Vagina (tissue), 2 donors: Measurements from ENCODE around the gene NHSL2.

Experiments
- CTCF ChIP-seq, 3 experiments: fragments of 450-650 bp in 2 of 3; fragments of 200-600 bp in 1 of 3; sonication (generic) in 1 of 3; IDR thresholded peaks; one replicate each; pipeline ENCODE4 v1.5.1; 2017 to 2019; ENCODE audit warnings: antibody characterized with exemption in 3 of 3, mild to moderate bottlenecking in 2 of 3, moderate library complexity in 2 of 3
- POLR2A ChIP-seq, 2 donors: fragments of 450-650 bp; IDR thresholded peaks; one replicate each; pipeline ENCODE4 v1.6.1; 2017; ENCODE audit warnings: antibody characterized with exemption in 2 of 2, mild to moderate bottlenecking in 2 of 2, moderate library complexity in 2 of 2

DNA sequence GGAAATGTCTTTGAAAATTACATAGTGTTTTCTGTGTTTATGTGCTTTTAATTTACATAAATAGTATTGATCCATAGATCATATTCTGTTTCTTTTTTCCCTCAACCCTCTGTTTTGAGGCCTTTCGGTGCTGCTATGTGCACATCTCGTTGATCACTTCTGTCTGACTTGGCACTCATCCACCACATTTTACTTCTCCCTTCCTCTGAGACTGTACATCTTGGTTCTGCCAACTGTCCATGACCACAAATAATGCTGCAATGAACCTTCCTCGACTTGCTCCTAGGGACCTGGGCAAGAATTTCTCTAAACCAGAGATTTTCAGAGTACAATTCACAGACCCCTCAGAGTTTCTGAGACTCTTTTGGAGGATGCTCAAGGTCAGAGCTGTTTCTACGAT lies 146.7 kb downstream of the NHSL2 start:
- no peak for TF ChIP-seq POLR2A (IDR thresholded peaks at IDR 0.05)
- TF ChIP-seq CTCF (IDR thresholded peaks at IDR 0.05) = no peak
